HS-27A (cell line): Measurements from ENCODE around the gene LEP.

ENCODE experiments used
- DNase-seq: peaks from one replicate; pipeline ENCODE4 v3.0.0-alpha.2; 2012; ENCODE audit warnings: low read depth, missing footprints

LEP gene

GRCh38 chr7:128240696-128241386 is at the start of gene LEP:
TSS of gene LEP (plus strand) at chr7:128241278. CDS start at chr7:128252019, 10,741 bp downstream.
- no peak for DNase-seq

- DNase-seq = no peak
These were observed 48.5 kb upstream of the LEP start for GRCh38 chr7:128192497-128193142.

- no peak for DNase-seq
These were observed 46.4 kb upstream of the LEP start for GRCh38 chr7:128194533-128195282.

GRCh38 chr7:128197589-128197988 is 43.5 kb upstream of the LEP start:
- DNase-seq = no peak

- no peak for DNase-seq
These were observed 43.0 kb upstream of the LEP start for GRCh38 chr7:128197989-128198580.

- no peak for DNase-seq
These were observed 40.7 kb upstream of the LEP start for GRCh38 chr7:128200376-128200775.

- no peak for DNase-seq
These were observed 39.9 kb upstream of the LEP start for GRCh38 chr7:128201067-128201689.

GRCh38 chr7:128201690-128202085 is 39.4 kb upstream of the LEP start:
- no peak for DNase-seq

- DNase-seq = no peak
These were observed 38.7 kb upstream of the LEP start for GRCh38 chr7:128202287-128202957.

- DNase-seq = no peak
These were observed 38.0 kb upstream of the LEP start for GRCh38 chr7:128203047-128203491.

GRCh38 chr7:128203710-128204214 is 37.3 kb upstream of the LEP start:
- no peak for DNase-seq

- no peak for DNase-seq
These were observed 36.6 kb upstream of the LEP start for GRCh38 chr7:128204455-128204854.

- DNase-seq = no peak
These were observed 36.0 kb upstream of the LEP start for GRCh38 chr7:128205068-128205467.

GRCh38 chr7:128206017-128206746 is 34.9 kb upstream of the LEP start:
- no peak for DNase-seq

GRCh38 chr7:128206747-128207500 is 34.2 kb upstream of the LEP start:
- no peak for DNase-seq

GRCh38 chr7:128207609-128208008 is 33.5 kb upstream of the LEP start:
- no peak for DNase-seq

GRCh38 chr7:128209229-128210035 is 31.6 kb upstream of the LEP start:
- DNase-seq = no peak

- no peak for DNase-seq
These were observed 31.1 kb upstream of the LEP start for GRCh38 chr7:128210036-128210347.
